AG04450 (cell line): ENCODE data around the gene PITPNB. TPM values are rescaled to one million over a fixed set of nuclear protein-coding genes. Genes with fewer than 3 reads are reported as not detected.

ENCODE experiments used
- CTCF ChIA-PET: fragments of 300-600, 350-600 bp; formaldehyde crosslinking; extraction: SDS; loops from one replicate; lab custom pipeline; 2022; ENCODE audit warnings: antibody characterized with exemption, inconsistent platforms; lab: Charles Lee
- POLR2A ChIA-PET: fragments of 350-600 bp; formaldehyde crosslinking; extraction: SDS; loops from one replicate; lab custom pipeline; 2021; ENCODE audit warnings: antibody characterized with exemption, inconsistent platforms; lab: Yijun Ruan, JAX
- DNase-seq: peaks from one replicate; pipeline ENCODE4 v3.0.0-alpha.2; 2011; ENCODE audit warnings: low read depth, low spot score
- H3K27ac ChIP-seq: one replicate; pipeline ENCODE4 v1.5.1; 2012; ENCODE audit warnings: low read depth, low read length, control low read depth
- H3K27me3 ChIP-seq: one replicate; pipeline ENCODE4 v1.6.0; 2012; ENCODE audit warnings: low read length; ENCODE audit not compliant: control insufficient read depth, insufficient read depth
- H3K4me3 ChIP-seq: 2 replicates; pipeline ENCODE4 v1.5.1; 2011; ENCODE audit warnings: mild to moderate bottlenecking, low read depth, low read length, control low read depth
- H3K9me3 ChIP-seq: 2 replicates; pipeline ENCODE4 v1.5.1; 2012; ENCODE audit warnings: low read length; ENCODE audit not compliant: control insufficient read depth, insufficient read depth
- polyA plus RNA-seq: library from polyadenylated mRNA; depleted of rRNA; stranded (reverse); fragments of >200 nt; gene quantifications from 2 replicates; pipeline ENCODE4 v1.2.3, GENCODE V29; 2011
- TF ChIP-seq, protein P1 (sequence below): IDR thresholded peaks from 2 replicates; pipeline ENCODE4 v1.5.1; 2011; ENCODE audit warnings: low read depth, low read length, control low read depth, inconsistent platforms

PITPNB gene
- polyA plus RNA-seq, 1 experiment, result 119 TPM

DNA sequence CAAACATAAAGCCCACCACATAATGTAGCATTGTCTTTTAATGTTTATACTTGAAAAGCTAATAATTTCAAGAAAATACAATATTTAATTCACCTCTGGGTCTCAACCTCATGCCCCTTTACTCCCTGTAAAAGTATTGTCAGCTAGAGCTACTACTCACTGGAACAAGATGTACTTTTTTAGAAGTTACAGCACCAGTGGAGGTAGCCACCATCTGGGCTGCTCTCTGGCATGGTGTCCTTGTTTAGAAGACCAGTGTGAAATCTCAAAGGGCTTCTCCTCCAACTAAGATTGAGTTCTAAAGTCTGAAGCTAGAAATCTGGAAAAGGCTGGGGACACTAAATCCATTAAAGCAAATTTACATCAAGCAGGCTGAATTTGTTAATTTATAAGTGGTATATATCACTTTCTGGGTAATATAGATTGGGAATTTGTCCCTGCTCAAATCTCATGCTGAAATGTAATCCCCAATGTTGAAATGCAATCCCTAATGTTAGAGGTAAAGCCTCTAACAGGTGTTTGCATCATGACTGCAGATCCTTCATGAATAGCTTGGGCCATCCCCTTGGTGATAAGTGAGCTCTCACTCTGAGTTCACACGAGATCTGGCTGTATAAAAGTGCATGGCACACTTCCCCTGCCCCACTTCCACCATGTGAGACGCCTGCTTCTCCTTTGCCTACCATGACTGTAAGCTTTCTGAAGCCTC is 47.6 kb downstream of the PITPNB start:
- H3K27ac ChIP-seq, result no peak overlapping the region
- TF ChIP-seq, protein P1, sequence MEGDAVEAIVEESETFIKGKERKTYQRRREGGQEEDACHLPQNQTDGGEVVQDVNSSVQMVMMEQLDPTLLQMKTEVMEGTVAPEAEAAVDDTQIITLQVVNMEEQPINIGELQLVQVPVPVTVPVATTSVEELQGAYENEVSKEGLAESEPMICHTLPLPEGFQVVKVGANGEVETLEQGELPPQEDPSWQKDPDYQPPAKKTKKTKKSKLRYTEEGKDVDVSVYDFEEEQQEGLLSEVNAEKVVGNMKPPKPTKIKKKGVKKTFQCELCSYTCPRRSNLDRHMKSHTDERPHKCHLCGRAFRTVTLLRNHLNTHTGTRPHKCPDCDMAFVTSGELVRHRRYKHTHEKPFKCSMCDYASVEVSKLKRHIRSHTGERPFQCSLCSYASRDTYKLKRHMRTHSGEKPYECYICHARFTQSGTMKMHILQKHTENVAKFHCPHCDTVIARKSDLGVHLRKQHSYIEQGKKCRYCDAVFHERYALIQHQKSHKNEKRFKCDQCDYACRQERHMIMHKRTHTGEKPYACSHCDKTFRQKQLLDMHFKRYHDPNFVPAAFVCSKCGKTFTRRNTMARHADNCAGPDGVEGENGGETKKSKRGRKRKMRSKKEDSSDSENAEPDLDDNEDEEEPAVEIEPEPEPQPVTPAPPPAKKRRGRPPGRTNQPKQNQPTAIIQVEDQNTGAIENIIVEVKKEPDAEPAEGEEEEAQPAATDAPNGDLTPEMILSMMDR, result no peak
- H3K4me3 ChIP-seq, result no peak overlapping the region
- ChIA-PET CTCF (interaction anchor here (1.2 to 2.9 kb wide), 4 partner anchors 8 to 1115 kb away, joined by 3 to 14 read pairs (median 8); no protein-coding TSS in a partner anchor), POLR2A (interaction anchor here (0.6 kb wide), 1 partner anchor 17 kb away, joined by 7 read pairs; no protein-coding TSS in a partner anchor)
- no peaks in the 10 kb centered on the region for H3K9me3 ChIP-seq
- no peaks in the 10 kb centered on the region for H3K27me3 ChIP-seq
- DNase-seq, result no peak

- TF ChIP-seq, protein P1, result no peak
- Histone ChIP-seq H3K27me3 (no peaks in the 10 kb centered on the region), H3K9me3 (no peaks in the 10 kb centered on the region), H3K4me3 (no peak overlapping the region), H3K27ac (no peak overlapping the region)
- DNase-seq, result no peak
- CTCF ChIA-PET, result interaction anchor here (0.6 to 2.9 kb wide), 6 partner anchors 9 to 1114 kb away, joined by 3 to 14 read pairs (median 4); no protein-coding TSS in a partner anchor
- POLR2A ChIA-PET, result no interaction called here
These were observed 48.5 kb downstream of the PITPNB start for GRCh38 chr22:27870234-27871191.

GRCh38 chr22:27868732-27869282 is 50.2 kb downstream of the PITPNB start:
- POLR2A ChIA-PET, result no interaction called here
- CTCF ChIA-PET, result interaction anchor here (2.4 to 2.6 kb wide), 2 partner anchors 9 to 12 kb away, joined by 8 to 17 read pairs; no protein-coding TSS in a partner anchor
- Histone ChIP-seq H3K9me3 (no peaks in the 10 kb centered on the region), H3K27ac (no peak overlapping the region), H3K27me3 (no peaks in the 10 kb centered on the region), H3K4me3 (no peak overlapping the region)
- no peak for DNase-seq
- TF ChIP-seq, protein P1, result no peak

DNA sequence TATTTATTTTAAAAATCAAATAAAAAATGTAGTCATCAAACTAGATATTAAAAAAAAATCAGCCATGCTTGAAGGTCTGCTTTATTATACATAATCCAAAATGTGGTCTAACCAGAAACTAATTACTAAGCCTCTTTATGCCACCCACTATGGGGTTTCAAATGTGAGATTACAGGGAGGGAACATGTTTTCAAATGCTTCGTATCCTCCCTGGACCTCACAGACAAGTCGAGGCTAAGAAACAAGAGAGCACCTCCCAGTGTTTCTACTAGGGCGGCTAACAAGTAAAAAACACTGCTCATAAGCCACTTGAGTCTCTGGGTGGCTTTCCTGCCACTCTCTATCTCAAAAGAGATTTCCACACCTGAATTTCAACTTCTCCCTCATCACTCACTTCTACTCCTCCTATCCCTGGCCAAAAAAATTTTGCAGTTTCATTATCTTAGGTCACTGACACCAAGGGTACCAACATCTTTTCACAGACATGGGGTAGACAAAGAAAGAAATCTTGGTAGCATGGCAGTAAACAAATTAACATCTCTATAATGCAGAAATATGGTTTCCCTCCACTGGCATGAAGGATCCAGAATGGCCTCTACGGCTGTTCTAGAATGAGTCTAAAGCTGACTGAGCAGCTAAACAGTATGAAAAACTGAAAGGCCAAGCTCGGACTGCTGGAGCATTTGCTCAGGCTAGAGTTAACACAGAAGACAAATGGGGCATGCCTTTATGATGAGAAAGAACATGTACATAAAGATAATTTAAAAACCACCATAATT is 50.9 kb downstream of the PITPNB start:
- Histone ChIP-seq H3K9me3 (no peaks in the 10 kb centered on the region), H3K27me3 (no peaks in the 10 kb centered on the region), H3K4me3 (no peak overlapping the region), H3K27ac (peak overlapping the region; percentile 80)
- ChIA-PET POLR2A (interaction anchor here (1.0 kb wide), 1 partner anchor 119 kb away, joined by 4 read pairs; no protein-coding TSS in a partner anchor), CTCF (interaction anchor here (2.4 to 2.6 kb wide), 2 partner anchors 10 to 12 kb away, joined by 8 to 17 read pairs; no protein-coding TSS in a partner anchor)
- no peak for DNase-seq
- TF ChIP-seq, protein P1, result no peak
